OCI-LY7 (cell line): ENCODE results near the gene PPP1R9B. TPM values are rescaled to one million over a fixed set of nuclear protein-coding genes. Genes with fewer than 3 reads are reported as not detected.

Source experiments
- BruUV-seq: library from RNA; stranded (reverse); fragments of 400-500 nt; replicated peaks from 2 replicates; lab custom pipeline; 2021; lab: Mats Ljungman, UMichigan
- CTCF ChIA-PET: fragments of 300-600 bp; sonication (Branson Sonifier 250); formaldehyde crosslinking; loops from one replicate; lab custom pipeline; 2022; ENCODE audit warnings: antibody characterized with exemption; ENCODE audit not compliant: unreplicated experiment; lab: Charles Lee
- POLR2A ChIA-PET: fragments of 300-600 bp; sonication (Branson Sonifier 250); formaldehyde crosslinking; loops from one replicate; lab custom pipeline; 2022; ENCODE audit warnings: antibody characterized with exemption; lab: Charles Lee
- DNase-seq: peaks from one replicate; pipeline ENCODE4 v3.0.0-alpha.2; 2015; ENCODE audit warnings: low spot score
- H2AFZ ChIP-seq: fragments of 200-600 bp; sonication (generic), shearing (Covaris generic); 2 replicates; pipeline ENCODE4 v1.6.1; 2014; ENCODE audit warnings: mild to moderate bottlenecking, antibody characterized with exemption, low read length, moderate library complexity
- H3K27ac ChIP-seq: fragments of 200-600 bp; sonication (generic); 2 replicates; pipeline ENCODE4 v1.5.1; 2014; ENCODE audit warnings: mixed run types, low read depth, mild to moderate bottlenecking, moderate library complexity, low read length, inconsistent platforms; ENCODE audit not compliant: poor library complexity, severe bottlenecking
- H3K36me3 ChIP-seq: fragments of 200-600 bp; sonication (generic); 2 replicates; pipeline ENCODE4 v1.6.1; 2014; ENCODE audit warnings: mild to moderate bottlenecking, antibody characterized with exemption, low read length, moderate library complexity, mixed read lengths; ENCODE audit not compliant: insufficient read depth
- H3K4me1 ChIP-seq: fragments of 200-600 bp; sonication (generic); 2 replicates; pipeline ENCODE4 v1.5.1; 2014; ENCODE audit warnings: mild to moderate bottlenecking, low read length; ENCODE audit not compliant: insufficient read depth, poor library complexity, severe bottlenecking
- H3K4me2 ChIP-seq: fragments of 200-600 bp; sonication (generic); 2 replicates; pipeline ENCODE4 v1.6.1; 2014; ENCODE audit warnings: mild to moderate bottlenecking, low read length
- H3K4me3 ChIP-seq: fragments of 200-600 bp; sonication (generic); 2 replicates; pipeline ENCODE4 v1.5.1; 2014; ENCODE audit warnings: mild to moderate bottlenecking, low read depth, low read length; ENCODE audit not compliant: poor library complexity, severe bottlenecking
- H3K79me2 ChIP-seq: fragments of 200-600 bp; sonication (generic); 2 replicates; pipeline ENCODE4 v1.6.1; 2016; ENCODE audit warnings: low read depth, mild to moderate bottlenecking, low read length, moderate library complexity, mixed read lengths; ENCODE audit not compliant: insufficient read depth
- H3K9me2 ChIP-seq: fragments of 200-600 bp; sonication (generic); 2 replicates; pipeline ENCODE4 v1.6.1; 2016; ENCODE audit warnings: mild to moderate bottlenecking, low read length, mixed read lengths; ENCODE audit not compliant: insufficient read depth
- H3K9me3 ChIP-seq: fragments of 200-600 bp; sonication (generic); 2 replicates; pipeline ENCODE4 v1.6.1; 2014; ENCODE audit warnings: mild to moderate bottlenecking, mixed run types, low read length, mixed read lengths
- H4K20me1 ChIP-seq: fragments of 200-600 bp; sonication (generic); 2 replicates; pipeline ENCODE4 v1.6.1; 2014; ENCODE audit warnings: mild to moderate bottlenecking, antibody characterized with exemption, low read length, moderate library complexity, mixed read lengths; ENCODE audit not compliant: insufficient read depth
- CTCF ChIP-seq: fragments of 200-600 bp; sonication (generic); conservative IDR thresholded peaks from 2 replicates; pipeline ENCODE4 v1.5.1; 2014; ENCODE audit warnings: mild to moderate bottlenecking, antibody characterized with exemption, low read length, moderate library complexity, mixed read lengths
- EZH2phosphoT487 ChIP-seq: fragments of 200-600 bp; sonication (generic); IDR thresholded peaks from 2 replicates; pipeline ENCODE4 v1.6.1; 2018; ENCODE audit warnings: low read depth, borderline replicate concordance, mild to moderate bottlenecking, mixed run types, antibody characterized with exemption, low read length, moderate library complexity, mixed read lengths
- intact Hi-C: fragments of 100-400 bp; cut with micrococcal nuclease; formaldehyde crosslinking; loops from one replicate; pipeline ENCODE4 v1.10.0; 2022; ENCODE audit not compliant: unreplicated experiment
- total RNA-seq, 2 experiments: library from RNA; depleted of rRNA in 1 of 2; stranded (reverse); fragments of >200 nt in 1 of 2; shearing (Covaris generic) in 1 of 2; gene quantifications; 2 replicates each; pipeline ENCODE4 v1.2.3, GENCODE V29; 2014 to 2022

PPP1R9B gene
- total RNA-seq, 2 experiments from 2014 or later: 45.3 to 87.0 TPM

GRCh38 chr17:50103252-50103651 lies 47.2 kb downstream of the PPP1R9B start:
- Histone ChIP-seq H3K79me2 (no peaks in the 10 kb centered on the region), H2AFZ (no peak overlapping the region), H3K4me3 (no peak overlapping the region), H3K36me3 (no peaks in the 10 kb centered on the region), H3K27ac (no peak overlapping the region), H3K4me1 (no peaks in the 10 kb centered on the region), H3K9me3 (no peaks in the 10 kb centered on the region), H3K9me2 (no peaks in the 10 kb centered on the region), H4K20me1 (no peaks in the 10 kb centered on the region), H3K4me2 (no peak overlapping the region)
- ChIA-PET CTCF (no interaction called here), POLR2A (no interaction called here)
- no TSS peak for BruUV-seq
- no peak for TF ChIP-seq EZH2phosphoT487
- no peak for TF ChIP-seq CTCF
- intact Hi-C loops: no loop called here
- no peak for DNase-seq

GRCh38 chr17:50102164-50102991 lies 48.1 kb downstream of the PPP1R9B start:
- ChIA-PET POLR2A (no interaction called here), CTCF (no interaction called here)
- no peak for DNase-seq
- Histone ChIP-seq H3K4me2 (no peak overlapping the region), H4K20me1 (no peaks in the 10 kb centered on the region), H2AFZ (no peak overlapping the region), H3K9me2 (no peaks in the 10 kb centered on the region), H3K79me2 (no peaks in the 10 kb centered on the region), H3K4me1 (no peaks in the 10 kb centered on the region), H3K4me3 (no peak overlapping the region), H3K36me3 (no peaks in the 10 kb centered on the region), H3K27ac (no peak overlapping the region), H3K9me3 (no peaks in the 10 kb centered on the region)
- TF ChIP-seq EZH2phosphoT487 (no peak), CTCF (no peak)
- intact Hi-C loops: no loop called here
- no TSS peak for BruUV-seq

GRCh38 chr17:50101346-50102163 lies 48.9 kb downstream of the PPP1R9B start:
- BruUV-seq: no TSS peak
- ChIA-PET POLR2A (no interaction called here), CTCF (no interaction called here)
- Histone ChIP-seq H3K9me2 (no peaks in the 10 kb centered on the region), H3K9me3 (no peaks in the 10 kb centered on the region), H3K4me2 (no peak overlapping the region), H3K27ac (no peak overlapping the region), H3K4me3 (no peak overlapping the region), H2AFZ (no peak overlapping the region), H3K4me1 (no peaks in the 10 kb centered on the region), H3K79me2 (no peaks in the 10 kb centered on the region), H4K20me1 (no peaks in the 10 kb centered on the region), H3K36me3 (no peaks in the 10 kb centered on the region)
- DNase-seq: no peak
- no peak for TF ChIP-seq CTCF
- TF ChIP-seq EZH2phosphoT487: no peak
- intact Hi-C loops: no loop called here
